GM13976 (cell line): ENCODE results near the gene CALHM3.

Experiments used
- DNase-seq: peaks from one replicate; pipeline ENCODE4 v3.0.0; 2012; ENCODE audit warnings: low spot score
- CTCF ChIP-seq: IDR thresholded peaks from 2 replicates; pipeline ENCODE4 v1.5.1; 2012; ENCODE audit warnings: borderline replicate concordance, mild to moderate bottlenecking; ENCODE audit not compliant: insufficient read depth; ENCODE audit errors: extremely low read depth, missing control alignments, control extremely low read depth
- in situ Hi-C: fragments of 300-500 bp; cut with MboI; formaldehyde crosslinking; loops from one replicate; pipeline ENCODE4 v1.12.0; 2022; ENCODE audit warnings: low sequenced_read_pairs, mixed read lengths, inconsistent platforms; ENCODE audit not compliant: unreplicated experiment

The CALHM3 gene

GRCh38 chr10:103450201-103450695 is 28.8 kb downstream of the CALHM3 start:
- in situ Hi-C loops, result no loop called here
- TF ChIP-seq CTCF, result no peak
- DNase-seq, result no peak

GRCh38 chr10:103449208-103450144 is 29.6 kb downstream of the CALHM3 start:
- no peak for DNase-seq
- no peak for TF ChIP-seq CTCF
- in situ Hi-C loops, result no loop called here

- in situ Hi-C loops, result no loop called here
- no peak for TF ChIP-seq CTCF
- DNase-seq, result no peak
Measured at GRCh38 chr10:103448746-103449145, 30.3 kb downstream of the CALHM3 start.

GRCh38 chr10:103447187-103447586 is 31.9 kb downstream of the CALHM3 start:
- in situ Hi-C loops, result no loop called here

GRCh38 chr10:103445767-103446567 is 33.1 kb downstream of the CALHM3 start:
- no peak for DNase-seq
- in situ Hi-C loops, result no loop called here
- TF ChIP-seq CTCF, result no peak

More at GRCh38 chr10:103447187-103447586, 31.9 kb downstream of the CALHM3 start:
- TF ChIP-seq CTCF, result no peak
- DNase-seq, result no peak

GRCh38 chr10:103445366-103445765 is 33.7 kb downstream of the CALHM3 start:
- in situ Hi-C loops, result no loop called here
- DNase-seq, result no peak
- no peak for TF ChIP-seq CTCF
